CD14-positive monocyte (primary cell): ENCODE data around the gene RNF223. TPM values are rescaled to one million over a fixed set of nuclear protein-coding genes. Genes with fewer than 3 reads are reported as not detected.

Experiments used
- DNase-seq, 3 donors: peaks; one replicate each; pipeline ENCODE4 v3.0.0-alpha.2; 2011 to 2022
- H2AFZ ChIP-seq: 2 replicates; pipeline ENCODE4 v1.6.0; 2012; ENCODE audit warnings: mild to moderate bottlenecking, low read depth, low read length, inconsistent platforms; ENCODE audit not compliant: insufficient read depth, poor library complexity, severe bottlenecking
- H3K27ac ChIP-seq, 2 donors: 1 replicate in 1 of 2; 2 replicates in 1 of 2; pipeline ENCODE4 v1.5.1; 2012 to 2013; ENCODE audit warnings: low read length in 2 of 2, control low read depth in 1 of 2, inconsistent platforms in 1 of 2, low read depth in 1 of 2, mild to moderate bottlenecking in 1 of 2
- H3K27me3 ChIP-seq, 2 donors: one replicate each; pipeline versions ENCODE4 v1.6.0 to v1.6.1; 2011 to 2013; ENCODE audit warnings: low read length in 2 of 2; ENCODE audit not compliant: control insufficient read depth in 2 of 2, insufficient read depth in 2 of 2
- H3K36me3 ChIP-seq, 2 donors: replicated peaks in 1 of 2; 1 replicate in 1 of 2; 2 replicates in 1 of 2; pipeline versions ENCODE4 v1.5.1 to v1.6.1; 2012 to 2013; ENCODE audit warnings: low read length in 2 of 2, control low read depth in 1 of 2, inconsistent platforms in 1 of 2, mild to moderate bottlenecking in 1 of 2; ENCODE audit not compliant: insufficient read depth in 2 of 2, control insufficient read depth in 1 of 2
- H3K4me1 ChIP-seq, 2 donors: 1 replicate in 1 of 2; 2 replicates in 1 of 2; pipeline versions ENCODE4 v1.5.1 to v1.6.1; 2012 to 2013; ENCODE audit warnings: low read length in 2 of 2, control low read depth in 1 of 2, inconsistent platforms in 1 of 2, mild to moderate bottlenecking in 1 of 2, moderate library complexity in 1 of 2; ENCODE audit not compliant: insufficient read depth in 2 of 2, control insufficient read depth in 1 of 2
- H3K4me2 ChIP-seq: replicated peaks from 2 replicates; pipeline ENCODE3; 2012; ENCODE audit warnings: low read length, moderate library complexity, mild to moderate bottlenecking; ENCODE audit not compliant: poor library complexity, severe bottlenecking; ENCODE audit errors: extremely low read depth
- H3K4me3 ChIP-seq, 3 experiments: fragments of 200-600 bp in 1 of 3; sonication (generic) in 1 of 3; replicated peaks in 1 of 3; 1 replicate in 2 of 3; 2 replicates in 1 of 3; pipeline ENCODE4 v1.5.1; 2011 to 2013; ENCODE audit warnings: low read length in 3 of 3, mild to moderate bottlenecking in 3 of 3, control low read depth in 2 of 3, low read depth in 2 of 3, inconsistent platforms in 1 of 3, moderate library complexity in 1 of 3
- H3K79me2 ChIP-seq: 2 replicates; pipeline ENCODE4 v1.6.0; 2012; ENCODE audit warnings: mild to moderate bottlenecking, control low read depth, inconsistent platforms, low read length, moderate library complexity; ENCODE audit not compliant: insufficient read depth
- H3K9ac ChIP-seq: 2 replicates; pipeline ENCODE4 v1.6.0; 2017; ENCODE audit warnings: low read length, mild to moderate bottlenecking; ENCODE audit not compliant: insufficient read depth, poor library complexity, severe bottlenecking
- H3K9me3 ChIP-seq, 2 donors: replicated peaks in 1 of 2; 1 replicate in 1 of 2; 2 replicates in 1 of 2; pipeline versions ENCODE4 v1.5.1 to v1.6.1; 2012 to 2013; ENCODE audit warnings: low read length in 2 of 2, control low read depth in 1 of 2; ENCODE audit not compliant: control insufficient read depth in 1 of 2, insufficient read depth in 1 of 2
- H4K20me1 ChIP-seq: 2 replicates; pipeline ENCODE4 v1.6.0; 2012; ENCODE audit warnings: mild to moderate bottlenecking, low read length, control low read depth, moderate library complexity; ENCODE audit not compliant: insufficient read depth
- H3K27ac Mint-ChIP-seq, 7 donors: one replicate each; pipeline ENCODE4 v1.8.0; 2020; ENCODE audit warnings: mild to moderate bottlenecking in 7 of 7, mixed read lengths in 7 of 7, moderate library complexity in 6 of 7, inconsistent platforms in 2 of 7
- H3K27me3 Mint-ChIP-seq, 3 donors: one replicate each; pipeline ENCODE4 v1.8.0; 2021 to 2022; ENCODE audit warnings: low read depth in 3 of 3, mild to moderate bottlenecking in 3 of 3, mixed read lengths in 3 of 3, moderate library complexity in 3 of 3, inconsistent platforms in 1 of 3
- H3K36me3 Mint-ChIP-seq, 2 donors: one replicate each; pipeline ENCODE4 v1.8.0; 2020; ENCODE audit warnings: mixed read lengths in 2 of 2, inconsistent platforms in 1 of 2, mild to moderate bottlenecking in 1 of 2
- H3K4me1 Mint-ChIP-seq: one replicate; pipeline ENCODE4 v1.8.0; 2020; ENCODE audit warnings: mild to moderate bottlenecking, mixed read lengths
- H3K4me3 Mint-ChIP-seq, 2 donors: one replicate each; pipeline ENCODE4 v1.8.0; 2020; ENCODE audit warnings: mild to moderate bottlenecking in 2 of 2, mixed read lengths in 2 of 2, moderate library complexity in 1 of 2
- H3K9me3 Mint-ChIP-seq, 7 donors: one replicate each; pipeline ENCODE4 v1.8.0; 2020 to 2022; ENCODE audit warnings: mixed read lengths in 7 of 7, mild to moderate bottlenecking in 6 of 7, moderate library complexity in 6 of 7, inconsistent platforms in 2 of 7
- CTCF ChIP-seq: fragments of 200-600 bp; IDR thresholded peaks from one replicate; pipeline ENCODE4 v1.8.0; 2022; ENCODE audit warnings: antibody characterized with exemption, mild to moderate bottlenecking
- WGBS: methylation state at CpG from one replicate; pipeline ENCODE4 v1.1.5; 2013; ENCODE audit warnings: missing lambda C conversion rate; ENCODE audit not compliant: insufficient coverage; 5-methylcytosine and 5-hydroxymethylcytosine counted together
- intact Hi-C, 2 donors: fragments of 100-400 bp; cut with micrococcal nuclease; formaldehyde crosslinking; loops; one replicate each; pipeline versions ENCODE4 v1.15.0 to v1.15.1; 2023
- polyA plus RNA-seq, 3 donors: library from polyadenylated mRNA; depleted of rRNA in 1 of 3; unstranded in 2 of 3; stranded (reverse) in 1 of 3; fragments of 300-500 nt in 2 of 3; fragments of >200 nt in 1 of 3; fragmentation: Illumina TruSeq in 2 of 3; gene quantifications; 1 replicate in 2 of 3; 2 replicates in 1 of 3; pipeline ENCODE4 v1.2.3, GENCODE V29; 2012 to 2021

The RNF223 gene
- polyA plus RNA-seq, 3 donors, result not detected

DNA sequence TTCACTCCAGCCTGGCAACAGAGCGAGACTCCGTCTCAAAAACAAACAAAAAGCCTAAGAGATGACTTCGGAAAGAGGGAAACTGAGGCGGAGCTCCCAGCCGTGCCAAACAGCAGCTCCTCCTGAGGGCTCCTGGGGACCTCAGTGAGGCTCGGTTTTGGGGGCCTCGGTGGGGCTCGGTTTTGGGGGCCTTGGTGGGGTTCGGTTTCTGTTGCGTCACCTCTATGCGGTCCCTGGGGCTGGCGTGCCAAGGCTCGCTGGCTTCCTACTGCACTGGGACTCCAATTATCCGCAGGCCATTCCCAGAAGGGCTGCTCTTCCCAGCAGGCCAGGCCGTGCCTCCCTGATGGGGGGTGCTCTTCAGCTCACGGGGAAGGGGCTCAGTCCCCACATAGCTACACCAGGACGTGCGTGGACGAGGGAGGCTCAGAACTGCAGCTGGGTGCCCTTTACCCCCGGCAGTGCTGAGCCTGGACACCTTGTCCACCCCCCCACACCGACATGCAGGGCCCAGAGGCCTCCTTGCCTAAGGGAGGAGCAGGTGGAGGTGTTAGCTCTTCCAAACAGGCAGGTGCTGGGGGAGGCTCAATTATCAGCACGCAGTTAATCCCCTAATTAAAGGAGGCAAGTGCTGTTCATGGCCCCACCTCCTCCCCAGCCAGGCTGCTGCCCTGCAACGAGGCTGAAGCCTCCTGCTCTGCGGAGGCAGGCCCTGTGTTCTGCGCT is 46.9 kb upstream of the RNF223 start:
- Histone ChIP-seq H3K4me3 (no peak overlapping the region), H3K36me3 (no peaks in the 10 kb centered on the region), H3K4me2 (no peak overlapping the region), H4K20me1 (no peaks in the 10 kb centered on the region), H3K4me1 (peaks cover 9 to 20% of the 10 kb centered on the region in 2 donors), H2AFZ (no peak overlapping the region), H3K9ac (no peak overlapping the region), H3K9me3 (peaks cover 0 to 6% of the 10 kb centered on the region in 2 donors), H3K79me2 (no peaks in the 10 kb centered on the region), H3K27ac (no peak overlapping the region), H3K27me3 (peaks cover 0 to 23% of the 10 kb centered on the region in 2 donors)
- intact Hi-C loops, result loop anchor here in 1 of 2 donors (5.0 kb wide), 1 partner anchor 171 kb away; no protein-coding TSS in a partner anchor
- no peak overlapping the region for H3K4me3 Mint-ChIP-seq
- peaks cover 2 to 10% (median 7%) of the 10 kb centered on the region in 7 donors for H3K9me3 Mint-ChIP-seq
- H3K27me3 Mint-ChIP-seq, result peaks cover 32 to 59% (median 49%) of the 10 kb centered on the region in 3 donors
- H3K27ac Mint-ChIP-seq, result peak overlapping the region in 1 of 7 donors; percentile 47
- peaks cover 0 to 4% of the 10 kb centered on the region in 2 donors for H3K36me3 Mint-ChIP-seq
- TF ChIP-seq CTCF, result no peak
- H3K4me1 Mint-ChIP-seq, result peaks cover 7% of the 10 kb centered on the region
- 85% methylated on average over 15 of the region's 25 CpGs for WGBS
- no peak for DNase-seq

DNA sequence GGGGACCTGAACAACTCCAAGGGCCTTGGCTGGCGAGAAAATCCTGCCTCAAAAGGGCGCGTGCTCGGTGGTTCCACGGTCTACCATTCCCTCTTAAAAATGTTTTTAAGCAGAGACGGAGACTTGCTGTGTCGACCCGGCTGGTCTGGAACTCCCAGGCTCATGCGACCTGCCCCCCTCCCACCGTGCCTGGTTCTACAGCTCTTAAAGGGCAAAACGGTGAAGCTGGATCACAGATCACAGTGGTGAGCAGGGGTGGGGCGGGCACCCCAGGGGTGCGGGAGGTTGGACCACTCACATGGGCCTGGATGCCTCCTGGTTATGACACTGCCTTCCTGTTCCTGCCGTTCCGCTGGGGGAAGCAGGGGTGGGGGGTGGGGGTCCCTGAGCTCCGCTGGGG is 46.0 kb upstream of the RNF223 start:
- no peaks in the 10 kb centered on the region for H3K79me2 ChIP-seq
- no peak overlapping the region for H3K4me3 ChIP-seq
- peaks cover 0 to 24% of the 10 kb centered on the region in 2 donors for H3K27me3 ChIP-seq
- Mint-ChIP-seq H3K4me1 (peaks cover 9% of the 10 kb centered on the region), H3K36me3 (peaks cover 0 to 4% of the 10 kb centered on the region in 2 donors), H3K27me3 (peaks cover 33 to 61% (median 48%) of the 10 kb centered on the region in 3 donors), H3K9me3 (peaks cover 2 to 10% (median 7%) of the 10 kb centered on the region in 7 donors), H3K27ac (no peak overlapping the region), H3K4me3 (no peak overlapping the region)
- no peak overlapping the region for H3K27ac ChIP-seq
- intact Hi-C loops, result loop anchor here in 1 of 2 donors (5.0 kb wide), 1 partner anchor 172 kb away; no protein-coding TSS in a partner anchor
- 63% methylated on average over 12 of the region's 16 CpGs for WGBS
- H4K20me1 ChIP-seq, result no peaks in the 10 kb centered on the region
- no peak overlapping the region for H2AFZ ChIP-seq
- peaks cover 0 to 6% of the 10 kb centered on the region in 2 donors for H3K9me3 ChIP-seq
- no peak for DNase-seq
- no peak overlapping the region for H3K4me2 ChIP-seq
- H3K4me1 ChIP-seq, result peaks cover 10 to 22% of the 10 kb centered on the region in 2 donors
- no peak overlapping the region for H3K9ac ChIP-seq
- no peaks in the 10 kb centered on the region for H3K36me3 ChIP-seq
- TF ChIP-seq CTCF, result no peak
